GM18508 (cell line): ENCODE results near the gene C14orf93.
A peak's percentile ranks its signal among the peaks of the same experiment; 100 is the strongest.
"Not testable (repeated sequence)": the region's sequence is repeated elsewhere in the genome, so short reads cannot be mapped to it uniquely, and the experiment has no call there.

ENCODE experiments used
- ATAC-seq: cut with Tn5 transposase; IDR thresholded peaks from one replicate; pipeline ENCODE4 v1.9.1; 2021; ENCODE audit warnings: moderate number of reproducible peaks; ENCODE audit not compliant: insufficient read depth, unreplicated experiment

Gene C14orf93

GRCh38 chr14:23021889-23022442 lies 12.0 kb upstream of the C14orf93 start:
- ATAC-seq = no peak

DNA sequence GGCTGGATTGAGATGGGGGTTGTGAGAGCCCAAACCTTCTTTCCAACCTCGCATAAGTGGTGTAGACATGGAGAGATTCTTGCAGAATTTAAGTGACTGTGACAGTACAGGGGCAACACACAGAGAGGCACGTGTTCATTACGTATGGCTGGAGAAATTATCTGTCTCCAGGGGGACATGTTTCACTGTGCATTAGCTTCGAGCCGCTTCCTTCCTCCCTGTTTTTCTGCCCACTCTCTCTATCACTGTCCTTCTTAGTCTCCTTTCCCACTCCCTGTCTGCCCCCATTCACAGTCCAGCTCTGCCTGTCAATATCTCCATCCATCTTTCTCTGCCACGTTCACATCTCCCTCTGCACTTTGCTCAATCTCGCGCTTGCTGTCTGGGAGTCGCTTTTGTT lies 11.5 kb upstream of the C14orf93 start:
- ATAC-seq = no peak

- no peak for ATAC-seq
Measured at GRCh38 chr14:23020143-23021128, 10.5 kb upstream of the C14orf93 start.

DNA sequence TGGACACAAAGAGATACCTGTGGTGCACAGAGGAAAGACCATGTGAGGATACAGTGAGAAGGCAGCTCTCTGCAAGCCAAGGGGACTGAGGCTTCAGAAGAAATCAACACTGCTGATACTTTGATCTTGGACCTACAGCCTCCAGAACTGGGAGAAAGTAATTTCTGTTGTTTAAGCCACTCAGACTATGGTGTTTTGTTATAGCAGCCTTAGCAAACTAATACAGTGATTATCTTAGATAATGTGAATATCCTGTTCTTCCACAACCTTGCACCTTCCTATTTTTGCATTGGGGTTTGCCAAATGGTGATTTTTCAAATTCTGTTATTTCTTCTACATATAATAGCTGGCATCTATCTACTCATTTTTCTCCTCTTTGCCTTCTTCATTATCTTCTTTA lies 8.2 kb upstream of the C14orf93 start:
- no peak for ATAC-seq

DNA sequence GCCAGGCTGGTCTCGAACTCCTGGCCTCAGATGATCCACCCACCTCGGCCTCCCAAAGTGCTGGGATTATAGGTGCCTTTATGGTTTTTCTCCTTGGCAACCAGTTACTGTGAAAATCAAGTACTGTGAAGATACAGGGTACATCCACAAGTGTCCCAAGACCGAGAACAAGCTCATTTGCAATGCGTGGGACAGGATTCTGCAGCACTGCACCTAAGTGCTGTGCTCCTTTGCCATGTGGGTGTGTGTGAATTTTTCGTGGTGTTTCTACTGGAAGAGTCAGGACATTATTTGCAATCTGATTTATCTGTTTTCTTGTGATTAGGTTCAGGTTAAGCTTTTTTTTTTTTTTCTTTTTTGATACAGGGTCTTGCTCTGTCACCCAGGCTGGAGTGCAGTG lies 7.1 kb upstream of the C14orf93 start:
- ATAC-seq = no peak

DNA sequence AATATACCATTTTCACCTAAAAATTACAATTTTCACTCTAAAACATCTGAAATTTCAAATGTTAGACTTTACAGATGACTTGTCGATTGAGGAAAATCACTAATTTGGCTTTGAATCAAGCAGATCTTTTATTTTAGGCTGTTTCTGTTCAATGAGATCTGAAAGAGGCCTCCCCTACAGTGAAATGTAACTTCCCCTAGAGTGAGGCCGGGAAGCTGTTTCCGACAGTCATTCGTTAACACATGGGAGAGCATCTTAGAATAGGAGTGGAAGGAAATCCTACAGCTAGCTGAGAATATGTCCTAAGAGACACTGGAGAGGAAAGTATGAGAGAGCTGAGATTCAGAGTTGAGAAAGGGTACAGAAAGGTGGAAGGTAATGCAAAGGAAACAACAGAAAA lies 5.7 kb upstream of the C14orf93 start:
- ATAC-seq = no peak

- not testable (repeated sequence) for ATAC-seq
Measured at GRCh38 chr14:23013749-23014054, 3.8 kb upstream of the C14orf93 start.

- no peak for ATAC-seq
Measured at GRCh38 chr14:23013054-23013748, 3.3 kb upstream of the C14orf93 start.

DNA sequence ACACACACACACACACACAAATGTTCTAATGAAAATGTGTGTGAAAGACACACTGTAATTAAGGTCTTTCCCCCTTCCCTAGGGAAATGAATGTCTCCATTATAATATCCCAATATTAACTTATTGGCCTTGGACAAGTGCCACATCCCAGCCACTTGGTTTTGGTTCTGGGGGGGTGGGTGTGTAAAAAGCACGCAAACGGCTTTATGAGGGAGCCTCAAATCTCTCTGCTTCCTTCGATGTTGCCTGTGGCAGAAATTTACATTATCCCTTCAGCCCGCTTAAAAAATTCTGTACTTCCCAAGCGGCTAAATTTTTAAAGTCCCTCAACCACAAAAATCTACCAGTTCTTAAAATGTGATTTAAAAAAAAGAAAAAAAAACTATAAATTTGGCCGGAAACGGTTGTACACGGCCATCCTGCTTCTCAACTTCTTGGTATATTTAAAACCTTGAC lies 432 bp downstream of the C14orf93 start:
- ATAC-seq = no peak

- no peak for ATAC-seq
Measured at GRCh38 chr14:23008831-23009230, 1.1 kb downstream of the C14orf93 start.

DNA sequence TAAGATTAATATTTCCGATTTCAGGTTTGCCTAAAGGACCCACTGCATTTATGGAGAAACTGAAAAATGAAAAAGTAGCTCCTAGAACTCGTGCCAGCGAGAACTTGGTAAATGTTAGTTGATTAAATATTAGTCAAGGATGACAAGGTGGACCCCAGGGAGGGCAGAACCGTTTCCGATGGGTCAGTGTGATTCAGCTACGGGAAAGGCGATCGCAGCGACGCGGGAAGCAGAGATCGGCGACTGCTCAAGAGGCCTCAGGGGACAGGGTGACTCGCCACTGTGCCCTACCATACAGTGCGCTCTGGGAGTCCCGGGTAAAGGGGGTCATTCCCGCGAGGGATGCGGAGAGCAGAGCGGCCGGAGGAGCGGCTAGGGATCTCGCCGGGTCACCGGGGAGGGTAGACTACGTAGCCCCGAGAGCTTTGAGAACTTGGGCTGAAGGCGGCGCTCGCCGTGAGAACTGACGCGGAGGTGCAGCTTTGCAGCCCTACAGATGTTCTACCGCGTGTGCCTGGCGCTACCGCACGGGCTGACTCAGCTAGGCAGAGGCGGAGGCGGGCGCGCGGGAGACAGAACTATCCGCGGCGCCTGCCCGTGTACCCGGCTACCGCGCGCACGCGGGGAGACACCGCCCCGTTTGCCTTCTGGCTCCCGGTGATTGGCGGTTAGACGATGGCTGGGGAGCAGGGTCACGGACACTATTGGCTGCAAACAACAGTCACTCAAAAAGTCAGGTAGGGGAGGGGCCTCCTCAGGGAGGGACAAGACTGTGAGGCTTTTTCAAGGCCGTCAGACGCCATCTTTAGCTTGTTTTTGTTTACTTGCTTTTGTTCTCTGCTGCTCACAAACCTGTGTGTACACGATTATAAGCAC lies 3.2 kb downstream of the C14orf93 start:
- ATAC-seq = peak; percentile 82

DNA sequence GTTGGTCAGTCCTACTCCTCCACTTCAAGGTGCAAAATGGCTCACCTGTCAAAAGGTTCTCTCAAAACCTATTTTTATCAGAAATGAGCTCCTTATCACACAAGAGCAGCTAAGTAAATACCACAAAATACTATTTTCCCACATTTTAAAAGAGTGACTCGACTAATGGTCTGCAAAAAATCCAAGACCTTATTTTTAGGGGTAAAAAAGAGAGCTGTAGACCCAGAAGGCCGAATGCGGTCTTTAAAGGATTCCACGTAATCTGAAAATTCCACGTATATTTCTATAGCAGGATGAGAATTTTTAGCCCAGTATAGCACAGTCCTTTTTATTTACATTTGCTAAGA lies 3.8 kb downstream of the C14orf93 start:
- no peak for ATAC-seq

- ATAC-seq = no peak
Measured at GRCh38 chr14:23005451-23006187, 4.3 kb downstream of the C14orf93 start.

DNA sequence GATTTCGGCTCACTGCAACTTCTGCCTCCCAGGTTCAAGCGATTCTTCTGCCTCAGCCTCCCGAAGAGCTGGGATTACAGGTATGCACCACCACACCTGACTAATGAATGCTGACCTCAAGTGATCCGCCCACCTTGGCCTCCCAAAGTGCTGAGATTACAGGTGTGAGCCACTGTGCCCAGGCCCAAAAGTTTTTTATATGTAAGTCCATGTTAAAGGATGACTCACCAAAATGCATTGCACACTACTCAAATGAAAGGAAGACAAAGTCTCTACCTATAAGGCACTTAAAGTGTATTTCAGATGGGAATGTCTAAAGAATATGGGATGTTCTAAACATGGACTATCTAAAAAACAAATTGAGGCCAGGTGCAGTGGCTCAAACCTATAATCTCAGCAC lies 5.7 kb downstream of the C14orf93 start:
- not testable (repeated sequence) for ATAC-seq

DNA sequence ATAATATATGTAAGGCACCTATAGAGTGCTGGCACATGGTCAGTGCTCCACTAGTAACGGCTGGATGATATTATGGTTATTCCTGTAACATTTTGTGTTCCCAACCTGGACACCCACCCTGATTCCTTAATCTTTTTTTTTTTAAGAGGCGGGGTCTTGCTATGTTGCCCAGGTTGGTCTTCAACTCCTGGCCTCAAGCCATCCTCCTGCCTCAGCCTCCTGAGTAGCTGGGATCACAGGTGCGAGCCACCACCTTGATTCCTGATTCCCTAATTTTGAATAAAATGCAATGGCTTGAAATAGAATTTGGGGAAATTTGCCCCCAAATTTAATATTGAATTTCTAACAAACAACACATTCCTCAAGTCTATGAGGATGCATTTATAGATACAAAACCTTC lies 7.4 kb downstream of the C14orf93 start:
- no peak for ATAC-seq

DNA sequence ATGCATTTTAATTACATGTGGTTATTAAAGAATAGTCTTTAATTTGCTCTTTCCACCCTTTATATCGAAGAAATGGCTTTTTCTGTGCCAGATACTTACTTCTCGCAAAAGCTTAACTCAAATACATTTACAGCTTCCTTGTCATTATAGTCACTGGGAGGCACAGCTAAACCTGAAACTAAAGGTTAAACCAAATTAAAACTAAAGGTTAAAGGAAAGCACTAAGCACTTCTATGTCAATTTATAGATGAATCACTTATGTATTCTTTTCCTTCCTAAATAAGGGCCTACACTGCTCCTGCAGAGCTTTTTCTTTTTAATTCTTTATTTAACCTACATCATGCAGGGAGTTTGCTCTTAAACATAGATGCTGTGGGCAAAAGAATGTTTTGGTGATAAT lies 9.1 kb downstream of the C14orf93 start:
- no peak for ATAC-seq

- ATAC-seq = no peak
Measured at GRCh38 chr14:22998329-22999012, 11.5 kb downstream of the C14orf93 start.

DNA sequence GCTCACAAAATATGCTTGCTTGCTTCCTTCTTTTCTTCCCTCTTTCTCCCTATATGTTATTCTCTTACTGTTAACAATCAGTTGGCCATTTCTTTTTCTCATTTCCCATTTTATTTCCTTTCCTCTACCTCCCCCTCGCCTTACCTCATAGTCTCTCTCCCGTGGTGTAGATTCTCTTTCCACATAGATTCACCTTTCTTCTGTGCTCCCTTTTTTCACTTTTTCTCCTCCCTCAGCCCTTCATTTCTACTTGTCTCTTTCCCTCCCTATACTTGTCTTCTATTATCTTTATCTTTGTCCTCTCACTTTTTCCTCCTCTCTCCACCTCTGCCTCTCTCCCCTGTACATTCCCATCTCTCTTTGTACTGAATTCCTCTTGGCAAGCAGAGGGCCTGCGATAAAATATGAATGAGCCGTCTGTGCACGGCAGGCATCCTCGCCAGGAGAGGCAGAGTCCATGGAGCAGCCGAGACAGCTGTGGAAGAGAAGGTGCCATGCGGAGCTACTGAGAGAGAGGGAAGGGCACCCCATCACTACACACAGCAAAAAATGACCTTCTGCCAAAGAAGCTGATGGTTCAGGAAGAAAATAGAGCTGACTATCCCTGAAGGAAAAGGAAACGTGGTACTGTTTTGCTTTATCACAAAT lies 12.1 kb downstream of the C14orf93 start:
- no peak for ATAC-seq
